HCT116 (cell line): ENCODE results near the gene MCF2L2. TPM values are rescaled to one million over a fixed set of nuclear protein-coding genes. Genes with fewer than 3 reads are reported as not detected.

Experiments
- ATAC-seq: fragments of 200-7000 bp; cut with Tn5 transposase; 2 replicates; pipeline ENCODE4 v1.9.1; 2020; ENCODE audit warnings: mild to moderate bottlenecking, moderate library complexity
- BruUV-seq: library from RNA; stranded (reverse); fragments of 400-500 nt; replicated peaks from 2 replicates; lab custom pipeline; 2021; lab: Mats Ljungman, UMichigan
- CTCF ChIA-PET: fragments of 300-600 bp; sonication (Branson Sonifier 250); formaldehyde crosslinking; loops from one replicate; lab custom pipeline; 2021; ENCODE audit warnings: antibody characterized with exemption; lab: Charles Lee
- POLR2A ChIA-PET: fragments of 300-600, 350-600 bp; sonication (Branson Sonifier 250); formaldehyde crosslinking; loops from one replicate; lab custom pipeline; 2021; ENCODE audit warnings: antibody characterized with exemption; lab: Charles Lee
- RAD21 ChIA-PET, 2 experiments: fragments of 300-600 bp; sonication (Branson Sonifier 250); formaldehyde crosslinking; loops; one replicate each; lab custom pipeline; 2023; ENCODE audit warnings: low total read pairs in 2 of 2; ENCODE audit not compliant: uncharacterized antibody in 2 of 2, unreplicated experiment in 2 of 2, low non-redundant PET in 1 of 2; lab: Charles Lee
- DNase-seq: peaks from one replicate; pipeline ENCODE4 v3.0.0-alpha.2; 2010; ENCODE audit warnings: low read depth, low spot score
- H2AFZ ChIP-seq: fragments of 200-600 bp; shearing (Covaris generic), sonication (generic); 2 replicates; pipeline ENCODE4 v1.6.1; 2017; ENCODE audit warnings: low read depth, mixed run types, mixed read lengths, antibody characterized with exemption, low read length; ENCODE audit not compliant: poor library complexity, severe bottlenecking
- H3K27ac ChIP-seq: 2 replicates; pipeline ENCODE4 v1.5.1; 2012; ENCODE audit warnings: low read depth, low read length
- H3K27me3 ChIP-seq: fragments of 200-600 bp; sonication (generic); 2 replicates; pipeline ENCODE4 v1.6.1; 2016; ENCODE audit warnings: mixed run types, low read length, mixed read lengths; ENCODE audit not compliant: insufficient read depth
- H3K36me3 ChIP-seq, 2 experiments: fragments of 200-500 bp in 1 of 2; fragments of 200-600 bp in 1 of 2; sonication (Bioruptor generic) in 1 of 2; sonication (generic) in 1 of 2; 2 replicates each; pipeline versions ENCODE4 v1.5.1 to v1.6.1; 2014 to 2016; ENCODE audit warnings: low read length in 2 of 2, inconsistent platforms in 1 of 2, mixed read lengths in 1 of 2, mixed run types in 1 of 2; ENCODE audit not compliant: insufficient read depth in 2 of 2, control insufficient read depth in 1 of 2
- H3K4me1 ChIP-seq, 2 experiments: fragments of 200-600 bp in 1 of 2; sonication (generic) in 1 of 2; 2 replicates each; pipeline versions ENCODE4 v1.5.1 to v1.6.1; 2012 to 2017; ENCODE audit warnings: low read length in 2 of 2, inconsistent platforms in 1 of 2, mild to moderate bottlenecking in 1 of 2, mixed read lengths in 1 of 2, mixed run types in 1 of 2, moderate library complexity in 1 of 2; ENCODE audit not compliant: insufficient read depth in 2 of 2, control insufficient read depth in 1 of 2
- H3K4me2 ChIP-seq: fragments of 200-600 bp; sonication (generic); 2 replicates; pipeline ENCODE4 v1.6.1; 2017; ENCODE audit warnings: mixed run types, low read length, mixed read lengths
- H3K4me3 ChIP-seq, 2 experiments: fragments of 200-600 bp in 1 of 2; sonication (generic) in 1 of 2; replicated peaks in 1 of 2; 2 replicates each; pipeline ENCODE4 v1.5.1; 2011 to 2016; ENCODE audit warnings: low read length in 2 of 2, control low read depth in 1 of 2, low read depth in 1 of 2, mild to moderate bottlenecking in 1 of 2, mixed read lengths in 1 of 2, mixed run types in 1 of 2
- H3K79me2 ChIP-seq: fragments of 200-600 bp; sonication (generic); 2 replicates; pipeline ENCODE4 v1.6.1; 2017; ENCODE audit warnings: mild to moderate bottlenecking, mixed run types, low read length, moderate library complexity, mixed read lengths; ENCODE audit not compliant: insufficient read depth
- H3K9ac ChIP-seq: fragments of 200-600 bp; sonication (generic); 2 replicates; pipeline ENCODE4 v1.6.1; 2016; ENCODE audit warnings: low read length, mixed read lengths
- H3K9me2 ChIP-seq: fragments of 200-600 bp; sonication (generic), shearing (Covaris generic); 2 replicates; pipeline ENCODE4 v1.6.1; 2017; ENCODE audit warnings: mixed run types, mild to moderate bottlenecking, moderate library complexity; ENCODE audit not compliant: insufficient read depth
- H3K9me3 ChIP-seq, 2 experiments: fragments of 200-500 bp in 1 of 2; fragments of 200-600 bp in 1 of 2; sonication (Bioruptor generic) in 1 of 2; sonication (generic) in 1 of 2; 2 replicates each; pipeline ENCODE4 v1.6.1; 2014 to 2017; ENCODE audit warnings: low read length in 2 of 2, mixed read lengths in 2 of 2, inconsistent platforms in 1 of 2, low read depth in 1 of 2, mild to moderate bottlenecking in 1 of 2, mixed run types in 1 of 2, moderate library complexity in 1 of 2; ENCODE audit not compliant: control insufficient read depth in 1 of 2, insufficient read depth in 1 of 2
- H4K20me1 ChIP-seq: fragments of 200-600 bp; sonication (generic), shearing (Covaris generic); 2 replicates; pipeline ENCODE4 v1.6.1; 2017; ENCODE audit warnings: mixed run types, mild to moderate bottlenecking, moderate library complexity; ENCODE audit not compliant: insufficient read depth
- ATF3 ChIP-seq: IDR thresholded peaks from 2 replicates; pipeline ENCODE4 v1.6.1; 2012
- CBX3 ChIP-seq: IDR thresholded peaks from 2 replicates; pipeline ENCODE4 v1.6.1; 2012; ENCODE audit warnings: low read depth
- CEBPB ChIP-seq: IDR thresholded peaks from 2 replicates; pipeline ENCODE4 v1.6.1; 2012; ENCODE audit warnings: low read depth
- CTCF ChIP-seq, 3 experiments: fragments of 200-600 bp in 1 of 3; sonication (generic) in 1 of 3; IDR thresholded peaks in 2 of 3; conservative IDR thresholded peaks in 1 of 3; 2 replicates each; pipeline ENCODE4 v1.5.1; 2012 to 2017; ENCODE audit warnings: low read depth in 2 of 3, low read length in 2 of 3, antibody characterized with exemption in 1 of 3, borderline replicate concordance in 1 of 3, control low read depth in 1 of 3, mild to moderate bottlenecking in 1 of 3, mixed read lengths in 1 of 3, mixed run types in 1 of 3, moderate library complexity in 1 of 3; ENCODE audit not compliant: insufficient read depth in 1 of 3
- EGR1 ChIP-seq: IDR thresholded peaks from 2 replicates; pipeline ENCODE4 v1.6.1; 2012; ENCODE audit warnings: low read depth
- ELF1 ChIP-seq: IDR thresholded peaks from 2 replicates; pipeline ENCODE4 v1.6.1; 2012; ENCODE audit warnings: low read depth, borderline replicate concordance
- EZH2 ChIP-seq: fragments of 200-600 bp; sonication (generic); IDR thresholded peaks from 2 replicates; pipeline ENCODE4 v1.6.1; 2017; ENCODE audit warnings: antibody characterized with exemption, mixed run types
- EZH2phosphoT487 ChIP-seq: fragments of 200-600 bp; IDR thresholded peaks from 2 replicates; pipeline ENCODE4 v1.6.1; 2018; ENCODE audit warnings: antibody characterized with exemption, borderline replicate concordance
- FOSL1 ChIP-seq: IDR thresholded peaks from 2 replicates; pipeline ENCODE4 v1.6.1; 2012; ENCODE audit warnings: low read depth
- JUND ChIP-seq: IDR thresholded peaks from 2 replicates; pipeline ENCODE4 v1.6.1; 2012
- MAX ChIP-seq: IDR thresholded peaks from 2 replicates; pipeline ENCODE4 v1.6.1; 2012
- POLR2A ChIP-seq: IDR thresholded peaks from 2 replicates; pipeline ENCODE4 v1.7.0; 2011; ENCODE audit warnings: borderline replicate concordance; ENCODE audit not compliant: insufficient read depth, insufficient read length; ENCODE audit errors: extremely low read depth
- POLR2AphosphoS5 ChIP-seq: IDR thresholded peaks from 2 replicates; pipeline ENCODE4 v1.6.1; 2011; ENCODE audit warnings: mild to moderate bottlenecking, low read depth, low read length, moderate library complexity
- RAD21 ChIP-seq: IDR thresholded peaks from 2 replicates; pipeline ENCODE4 v1.6.1; 2012; ENCODE audit warnings: low read depth, mild to moderate bottlenecking
- REST ChIP-seq: IDR thresholded peaks from 2 replicates; pipeline ENCODE4 v1.6.1; 2012; ENCODE audit warnings: low read depth
- SIN3A ChIP-seq: IDR thresholded peaks from 2 replicates; pipeline ENCODE4 v1.6.1; 2012; ENCODE audit warnings: low read depth
- SP1 ChIP-seq: IDR thresholded peaks from 2 replicates; pipeline ENCODE4 v1.6.1; 2012; ENCODE audit warnings: low read depth
- SRF ChIP-seq: IDR thresholded peaks from 2 replicates; pipeline ENCODE4 v1.6.1; 2012; ENCODE audit warnings: low read depth
- TCF7L2 ChIP-seq: IDR thresholded peaks from 2 replicates; pipeline ENCODE4 v1.7.0; 2011; ENCODE audit warnings: borderline replicate concordance, inconsistent platforms; ENCODE audit not compliant: insufficient read depth, insufficient read length; ENCODE audit errors: extremely low read depth
- YY1 ChIP-seq: IDR thresholded peaks from 2 replicates; pipeline ENCODE4 v1.6.1; 2011; ENCODE audit warnings: low read length, low read depth, moderate library complexity, mild to moderate bottlenecking; ENCODE audit not compliant: insufficient replicate concordance; ENCODE audit errors: extremely low read depth
- ZFX ChIP-seq: fragments of 450-650 bp; IDR thresholded peaks from 2 replicates; pipeline ENCODE4 v1.6.1; 2017
- intact Hi-C: fragments of 100-400 bp; cut with micrococcal nuclease; formaldehyde crosslinking; loops from 2 replicates; pipeline ENCODE4 v1.10.0; 2022
- total RNA-seq: library from RNA; stranded (reverse); gene quantifications from one replicate; pipeline ENCODE4 v1.2.1, GENCODE V29; 2021; ENCODE audit not compliant: unreplicated experiment

MCF2L2 gene
- total RNA-seq, 1 experiment from 2014 or later = 1.5 TPM

GRCh38 chr3:183306798-183307671, 121.4 kb downstream of the MCF2L2 start:
- DNase-seq = no peak

More at GRCh38 chr3:183306798-183307671, 121.4 kb downstream of the MCF2L2 start:
- H3K79me2 ChIP-seq = no peaks in the 10 kb centered on the region
- no peak overlapping the region for H2AFZ ChIP-seq
- no TSS peak for BruUV-seq
- H3K27ac ChIP-seq = no peak overlapping the region
- no peak overlapping the region for H3K9ac ChIP-seq
- ChIA-PET CTCF (no interaction called here), RAD21 (no interaction called here), POLR2A (no interaction called here)
- H3K4me1 ChIP-seq = peaks cover 0 to 12% of the 10 kb centered on the region in 2 experiments; a peak in 2 of 4 replicates
- no peaks in the 10 kb centered on the region for H3K9me2 ChIP-seq
- intact Hi-C loops = no loop called here
- H3K4me2 ChIP-seq = peak overlapping the region; percentile 24
- H3K36me3 ChIP-seq = no peaks in the 10 kb centered on the region
- H4K20me1 ChIP-seq = no peaks in the 10 kb centered on the region
- H3K27me3 ChIP-seq = no peaks in the 10 kb centered on the region
- no peak overlapping the region for H3K4me3 ChIP-seq
- TF ChIP-seq TCF7L2 (no peak), SRF (no peak), CEBPB (no peak), JUND (0 out of 2 replicates have a peak, but pooled peaks have one; percentile 24), SP1 (no peak; the same call in 1 of the 2 replicates), CTCF (IDR thresholded peaks at IDR 0.05 in 2 of 3, conservative IDR thresholded peaks at IDR 0.05 in 1 of 3; ENCODE audit: borderline replicate concordance in 1 of 3, insufficient read depth in 1 of 3, low read depth in 2 of 3, low read length in 2 of 3) (no peak), YY1 (no peak), EZH2 (no peak), ATF3 (0 out of 2 replicates have a peak, but pooled peaks have one; percentile 21), CBX3 (peak; percentile 14; the same call in 1 of the 2 replicates), ZFX (no peak), SIN3A (no peak), FOSL1 (no peak), POLR2AphosphoS5 (peak; percentile 34; the same call in 1 of the 2 replicates), EZH2phosphoT487 (no peak), EGR1 (no peak), RAD21 (no peak), REST (no peak), MAX (peak; percentile 55), POLR2A (no peak), ELF1 (no peak)
- peak; percentile 40 for ATAC-seq
- no peaks in the 10 kb centered on the region for H3K9me3 ChIP-seq
